ENCODE data around the gene VASP.

Gene VASP

GRCh38 chr19:45472563-45473366, 34.5 kb upstream of the VASP start:
- Histone ChIP-seq H3K4me2 (ENCODE audit: low read length) (no peak overlapping the region), H3K79me2 (ENCODE audit: low read length) (no peaks in the 10 kb centered on the region), H3K9ac (ENCODE audit: low read length) (no peak overlapping the region), H3K4me3 (ENCODE audit: low read length) (no peak overlapping the region), H3K9me3 (ENCODE audit: insufficient read depth, low read length) (no peaks in the 10 kb centered on the region), H3K27me3 (ENCODE audit: low read depth, low read length) (peaks cover 34% of the 10 kb centered on the region), H3K4me1 (ENCODE audit: low read length) (peaks cover 20% of the 10 kb centered on the region), H3K36me3 (replicated peaks; ENCODE audit: low read depth, low read length) (no peaks in the 10 kb centered on the region), H3K27ac (ENCODE audit: low read length) (no peak overlapping the region), H2AFZ (ENCODE audit: low read depth, low read length) (no peak overlapping the region), H4K20me1 (ENCODE audit: insufficient read depth, low read length) (peaks cover 7% of the 10 kb centered on the region; the same call in 1 of the 2 replicates)
- no peak for TF ChIP-seq CTCF (IDR thresholded peaks at IDR 0.05; ENCODE audit: low read depth, low read length)
- no peak for TF ChIP-seq EZH2phosphoT487 (IDR thresholded peaks at IDR 0.05; ENCODE audit: low read depth)

- no peak overlapping the region for H3K4me2 ChIP-seq (ENCODE audit: low read length)
Measured at GRCh38 chr19:45473367-45473681, 34.0 kb upstream of the VASP start.

GRCh38 chr19:45473682-45474605, 33.3 kb upstream of the VASP start:
- Histone ChIP-seq H3K4me2 (ENCODE audit: low read length) (no peak overlapping the region), H3K27me3 (ENCODE audit: low read depth, low read length) (peaks cover 34% of the 10 kb centered on the region), H3K9me3 (ENCODE audit: insufficient read depth, low read length) (no peaks in the 10 kb centered on the region), H3K79me2 (ENCODE audit: low read length) (no peaks in the 10 kb centered on the region), H3K9ac (ENCODE audit: low read length) (no peak overlapping the region), H2AFZ (ENCODE audit: low read depth, low read length) (no peak overlapping the region), H3K36me3 (replicated peaks; ENCODE audit: low read depth, low read length) (no peaks in the 10 kb centered on the region), H3K27ac (ENCODE audit: low read length) (no peak overlapping the region), H4K20me1 (ENCODE audit: insufficient read depth, low read length) (no peaks in the 10 kb centered on the region), H3K4me1 (ENCODE audit: low read length) (peaks cover 16% of the 10 kb centered on the region), H3K4me3 (ENCODE audit: low read length) (no peak overlapping the region)
- no peak for TF ChIP-seq EZH2phosphoT487 (IDR thresholded peaks at IDR 0.05; ENCODE audit: low read depth)
- TF ChIP-seq CTCF (IDR thresholded peaks at IDR 0.05; ENCODE audit: low read depth, low read length) = no peak

More at GRCh38 chr19:45473367-45473681, 34.0 kb upstream of the VASP start:
- peaks cover 19% of the 10 kb centered on the region for H3K4me1 ChIP-seq (ENCODE audit: low read length)
- TF ChIP-seq CTCF (IDR thresholded peaks at IDR 0.05; ENCODE audit: low read depth, low read length) (no peak), EZH2phosphoT487 (IDR thresholded peaks at IDR 0.05; ENCODE audit: low read depth) (no peak)
- H3K4me3 ChIP-seq (ENCODE audit: low read length) = no peak overlapping the region
- H3K36me3 ChIP-seq (replicated peaks; ENCODE audit: low read depth, low read length) = no peaks in the 10 kb centered on the region
- no peak overlapping the region for H2AFZ ChIP-seq (ENCODE audit: low read depth, low read length)
- no peaks in the 10 kb centered on the region for H3K79me2 ChIP-seq (ENCODE audit: low read length)
- no peak overlapping the region for H3K9ac ChIP-seq (ENCODE audit: low read length)
- peaks cover 2% of the 10 kb centered on the region; the same call in 1 of the 2 replicates for H4K20me1 ChIP-seq (ENCODE audit: insufficient read depth, low read length)
- no peak overlapping the region for H3K27ac ChIP-seq (ENCODE audit: low read length)
- H3K27me3 ChIP-seq (ENCODE audit: low read depth, low read length) = peaks cover 34% of the 10 kb centered on the region
- no peaks in the 10 kb centered on the region for H3K9me3 ChIP-seq (ENCODE audit: insufficient read depth, low read length)

All from OCI-LY3 (cell line).